GM23338 (cell line): Measurements from ENCODE around the gene PPP1R15B. TPM values are rescaled to one million over a fixed set of nuclear protein-coding genes. Genes with fewer than 3 reads are reported as not detected.

Source experiments
- ATAC-seq: fragments of 200-7000 bp; cut with Tn5 transposase; 3 replicates; pipeline ENCODE4 v1.9.1; 2020
- DNase-seq: peaks from one replicate; pipeline ENCODE4 v3.0.0-alpha.2; 2015; ENCODE audit warnings: low spot score
- H2AFZ ChIP-seq: fragments of 200-600 bp; sonication (generic); 2 replicates; pipeline ENCODE4 v1.8.0; 2016; ENCODE audit warnings: antibody characterized with exemption, mild to moderate bottlenecking, moderate library complexity
- H3F3A ChIP-seq: fragments of 200-600 bp; sonication (generic); replicated peaks from 2 replicates; pipeline ENCODE4 v1.8.0; 2017; ENCODE audit warnings: antibody characterized with exemption, mixed run types, low read depth
- H3K27ac ChIP-seq: fragments of 200-600 bp; sonication (generic); 2 replicates; pipeline ENCODE4 v1.6.1; 2016; ENCODE audit warnings: low read depth
- H3K27me3 ChIP-seq: fragments of 200-600 bp; sonication (generic); 2 replicates; pipeline ENCODE4 v1.8.0; 2016; ENCODE audit warnings: mild to moderate bottlenecking, mixed run types, moderate library complexity; ENCODE audit not compliant: insufficient read depth
- H3K36me3 ChIP-seq: fragments of 200-600 bp; sonication (generic); 2 replicates; pipeline ENCODE4 v1.8.0; 2016; ENCODE audit warnings: mild to moderate bottlenecking; ENCODE audit not compliant: insufficient read depth
- H3K4me1 ChIP-seq: fragments of 200-600 bp; sonication (generic); 2 replicates; pipeline ENCODE4 v1.8.0; 2016; ENCODE audit warnings: mild to moderate bottlenecking, moderate library complexity; ENCODE audit not compliant: insufficient read depth
- H3K4me2 ChIP-seq: fragments of 200-600 bp; sonication (generic); 2 replicates; pipeline ENCODE4 v1.7.1; 2017; ENCODE audit warnings: mixed run types
- H3K4me3 ChIP-seq: fragments of 200-600 bp; sonication (generic); 2 replicates; pipeline ENCODE4 v1.6.1; 2016; ENCODE audit warnings: mixed run types
- H3K79me2 ChIP-seq: fragments of 200-600 bp; sonication (generic); replicated peaks from 2 replicates; pipeline ENCODE4 v1.8.0; 2017; ENCODE audit warnings: mild to moderate bottlenecking; ENCODE audit not compliant: insufficient read depth
- H3K9me2 ChIP-seq: fragments of 200-600 bp; sonication (generic); 2 replicates; pipeline ENCODE4 v1.8.0; 2017; ENCODE audit not compliant: insufficient read depth
- H4K20me1 ChIP-seq: fragments of 200-600 bp; sonication (generic); replicated peaks from 2 replicates; pipeline ENCODE4 v1.8.0; 2017; ENCODE audit warnings: mild to moderate bottlenecking; ENCODE audit not compliant: insufficient read depth
- H3K27ac Mint-ChIP-seq: 2 replicates; pipeline ENCODE4 v1.8.0; 2020; ENCODE audit warnings: inconsistent platforms, mild to moderate bottlenecking, moderate library complexity, mixed read lengths
- H3K27me3 Mint-ChIP-seq: 3 replicates; pipeline ENCODE4 v1.8.0; 2022; ENCODE audit warnings: low read depth, mild to moderate bottlenecking, moderate library complexity, mixed read lengths, inconsistent platforms; ENCODE audit not compliant: insufficient read depth, poor library complexity
- H3K36me3 Mint-ChIP-seq: 3 replicates; pipeline ENCODE4 v1.8.0; 2021; ENCODE audit warnings: low read depth, mild to moderate bottlenecking, inconsistent platforms, moderate library complexity, mixed read lengths
- H3K4me1 Mint-ChIP-seq: 3 replicates; pipeline ENCODE4 v1.8.0; 2020; ENCODE audit warnings: mild to moderate bottlenecking, inconsistent platforms, mixed read lengths
- H3K4me3 Mint-ChIP-seq: 3 replicates; pipeline ENCODE4 v1.8.0; 2021; ENCODE audit warnings: moderate library complexity, mild to moderate bottlenecking, inconsistent platforms, mixed read lengths
- H3K9me3 Mint-ChIP-seq: 3 replicates; pipeline ENCODE4 v1.8.0; 2020; ENCODE audit warnings: moderate library complexity, mild to moderate bottlenecking, inconsistent platforms, mixed read lengths
- CTCF ChIP-seq, 2 experiments: fragments of 200-600 bp in 1 of 2; sonication (generic) in 1 of 2; conservative IDR thresholded peaks; 2 replicates each; pipeline versions ENCODE4 v1.5.1 to v1.6.1; 2016 to 2017; ENCODE audit warnings: antibody characterized with exemption in 2 of 2, low read depth in 2 of 2, mild to moderate bottlenecking in 2 of 2, moderate library complexity in 1 of 2
- EZH2 ChIP-seq: fragments of 200-600 bp; sonication (generic); IDR thresholded peaks from one replicate; pipeline ENCODE4 v1.8.0; 2017; ENCODE audit warnings: antibody characterized with exemption, mild to moderate bottlenecking, low read depth; ENCODE audit not compliant: unreplicated experiment
- JUNB ChIP-seq: IDR thresholded peaks from one replicate; pipeline ENCODE4 v1.6.1; 2016; ENCODE audit warnings: antibody characterized with exemption; ENCODE audit not compliant: unreplicated experiment
- POLR2AphosphoS5 ChIP-seq: IDR thresholded peaks from 2 replicates; pipeline ENCODE4 v1.6.1; 2016; ENCODE audit warnings: antibody characterized with exemption, low read depth
- ZNF331 ChIP-seq: fragments of 250-450 bp; sonication (Bioruptor Pico); IDR thresholded peaks from 2 replicates; pipeline ENCODE4 v1.5.0; 2020; ENCODE audit warnings: low read depth, mild to moderate bottlenecking, moderate library complexity
- ZNF462 ChIP-seq: fragments of 250-450 bp; sonication (Bioruptor Pico); IDR thresholded peaks from 2 replicates; pipeline ENCODE4 v1.5.0; 2020; ENCODE audit warnings: mild to moderate bottlenecking, moderate library complexity
- polyA plus RNA-seq: library from polyadenylated mRNA; unstranded; fragments of >200 nt; fragmentation: Nextera tagmentation; extraction: Ambion mirVana; gene quantifications from 2 replicates; pipeline ENCODE4 v1.2.1, GENCODE V29; 2016
- total RNA-seq: library from RNA; depleted of rRNA; stranded (reverse); fragments of >200 nt; shearing (Covaris generic); gene quantifications from 2 replicates; pipeline ENCODE4 v1.2.3, GENCODE V29; 2014
- TF ChIP-seq, protein P1 (sequence below): IDR thresholded peaks from one replicate; pipeline ENCODE4 v1.6.1; 2018; ENCODE audit warnings: antibody characterized with exemption; ENCODE audit not compliant: unreplicated experiment

PPP1R15B gene
- total and polyA plus RNA-seq, 2 experiments from 2014 or later, result 17.3 to 64.3 TPM

GRCh38 chr1:204414016-204414415 is 2.4 kb upstream of the PPP1R15B start (continued):
- TF ChIP-seq ZNF462 (CRISPR knock-in tag), result no peak
- TF ChIP-seq EZH2, result no peak
- no peak for TF ChIP-seq CTCF (conservative IDR thresholded peaks at IDR 0.05; ENCODE audit: low read depth in 2 of 2)

DNA sequence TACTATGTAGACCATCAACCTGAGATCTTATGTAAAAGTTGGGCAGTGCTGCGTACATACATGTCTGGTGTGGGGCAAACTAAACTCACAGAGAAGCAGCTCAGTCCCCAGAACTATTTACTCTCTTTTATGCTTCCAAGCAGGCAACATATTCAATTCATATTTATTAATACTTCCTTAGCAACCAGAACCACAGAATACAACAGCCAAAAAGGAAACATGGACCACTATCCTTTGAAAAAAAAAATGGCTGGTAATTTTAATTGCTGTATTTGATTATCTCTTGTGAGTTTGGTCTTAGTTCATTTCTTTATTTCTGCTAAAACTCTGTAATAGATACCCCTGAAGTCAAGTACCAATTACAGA is 1.5 kb upstream of the PPP1R15B start:
- no peak for TF ChIP-seq ZNF331 (CRISPR knock-in tag)
- TF ChIP-seq POLR2AphosphoS5, result no peak
- TF ChIP-seq JUNB, result no peak
- TF ChIP-seq, protein P1, sequence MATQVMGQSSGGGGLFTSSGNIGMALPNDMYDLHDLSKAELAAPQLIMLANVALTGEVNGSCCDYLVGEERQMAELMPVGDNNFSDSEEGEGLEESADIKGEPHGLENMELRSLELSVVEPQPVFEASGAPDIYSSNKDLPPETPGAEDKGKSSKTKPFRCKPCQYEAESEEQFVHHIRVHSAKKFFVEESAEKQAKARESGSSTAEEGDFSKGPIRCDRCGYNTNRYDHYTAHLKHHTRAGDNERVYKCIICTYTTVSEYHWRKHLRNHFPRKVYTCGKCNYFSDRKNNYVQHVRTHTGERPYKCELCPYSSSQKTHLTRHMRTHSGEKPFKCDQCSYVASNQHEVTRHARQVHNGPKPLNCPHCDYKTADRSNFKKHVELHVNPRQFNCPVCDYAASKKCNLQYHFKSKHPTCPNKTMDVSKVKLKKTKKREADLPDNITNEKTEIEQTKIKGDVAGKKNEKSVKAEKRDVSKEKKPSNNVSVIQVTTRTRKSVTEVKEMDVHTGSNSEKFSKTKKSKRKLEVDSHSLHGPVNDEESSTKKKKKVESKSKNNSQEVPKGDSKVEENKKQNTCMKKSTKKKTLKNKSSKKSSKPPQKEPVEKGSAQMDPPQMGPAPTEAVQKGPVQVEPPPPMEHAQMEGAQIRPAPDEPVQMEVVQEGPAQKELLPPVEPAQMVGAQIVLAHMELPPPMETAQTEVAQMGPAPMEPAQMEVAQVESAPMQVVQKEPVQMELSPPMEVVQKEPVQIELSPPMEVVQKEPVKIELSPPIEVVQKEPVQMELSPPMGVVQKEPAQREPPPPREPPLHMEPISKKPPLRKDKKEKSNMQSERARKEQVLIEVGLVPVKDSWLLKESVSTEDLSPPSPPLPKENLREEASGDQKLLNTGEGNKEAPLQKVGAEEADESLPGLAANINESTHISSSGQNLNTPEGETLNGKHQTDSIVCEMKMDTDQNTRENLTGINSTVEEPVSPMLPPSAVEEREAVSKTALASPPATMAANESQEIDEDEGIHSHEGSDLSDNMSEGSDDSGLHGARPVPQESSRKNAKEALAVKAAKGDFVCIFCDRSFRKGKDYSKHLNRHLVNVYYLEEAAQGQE, result no peak

More for the DNA sequence above, 1.5 kb upstream of the PPP1R15B start:
- Histone ChIP-seq H3K36me3 (no peaks in the 10 kb centered on the region), H3K79me2 (peaks cover 34% of the 10 kb centered on the region), H3K4me1 (no peaks in the 10 kb centered on the region), H3K4me3 (no peak overlapping the region), H3K27me3 (no peaks in the 10 kb centered on the region), H3F3A (peaks cover 14% of the 10 kb centered on the region; the same call in 1 of the 2 replicates), H3K27ac (peak overlapping the region; percentile 97; the same call in 1 of the 2 replicates), H4K20me1 (peaks cover 29% of the 10 kb centered on the region), H2AFZ (no peak overlapping the region), H3K4me2 (no peak overlapping the region), H3K9me2 (no peaks in the 10 kb centered on the region)
- Mint-ChIP-seq H3K36me3 (peaks cover 31% of the 10 kb centered on the region), H3K27ac (peak overlapping the region; percentile 97), H3K4me3 (peak overlapping the region; percentile 63), H3K9me3 (no peaks in the 10 kb centered on the region), H3K4me1 (peaks cover 12% of the 10 kb centered on the region), H3K27me3 (peaks cover 18% of the 10 kb centered on the region)
- ATAC-seq (no peak), DNase-seq (no peak)
